ENCODE results near the gene DGCR2.

The DGCR2 gene

GRCh38 chr22:19047993-19048392 is 74.2 kb downstream of the DGCR2 start:
- no peak for TF ChIP-seq CTCF (IDR thresholded peaks at IDR 0.05; ENCODE audit: insufficient read depth, low read length, poor library complexity, severe bottlenecking)

GRCh38 chr22:19046719-19047609 is 75.2 kb downstream of the DGCR2 start:
- DNase-seq (ENCODE audit: extremely low read depth, insufficient read length) = no peak
- no peak overlapping the region for H3K4me3 ChIP-seq (replicated peaks; ENCODE audit: low read depth, low read length)
- TF ChIP-seq CTCF (IDR thresholded peaks at IDR 0.05; ENCODE audit: insufficient read depth, low read length, poor library complexity, severe bottlenecking) = no peak
- peaks cover 47% of the 10 kb centered on the region for H3K36me3 ChIP-seq (ENCODE audit: control insufficient read depth, insufficient read depth, low read length)
- H3K27me3 ChIP-seq (replicated peaks; ENCODE audit: control insufficient read depth, insufficient read depth, low read length) = no peaks in the 10 kb centered on the region

More at GRCh38 chr22:19047993-19048392, 74.2 kb downstream of the DGCR2 start:
- H3K36me3 ChIP-seq (ENCODE audit: control insufficient read depth, insufficient read depth, low read length) = peaks cover 41% of the 10 kb centered on the region
- no peaks in the 10 kb centered on the region for H3K27me3 ChIP-seq (replicated peaks; ENCODE audit: control insufficient read depth, insufficient read depth, low read length)
- no peak overlapping the region for H3K4me3 ChIP-seq (replicated peaks; ENCODE audit: low read depth, low read length)
- no peak for DNase-seq (ENCODE audit: extremely low read depth, insufficient read length)

- no peak for TF ChIP-seq CTCF (IDR thresholded peaks at IDR 0.05; ENCODE audit: insufficient read depth, low read length, poor library complexity, severe bottlenecking)
- Histone ChIP-seq H3K4me3 (replicated peaks; ENCODE audit: low read depth, low read length) (no peak overlapping the region), H3K27me3 (replicated peaks; ENCODE audit: control insufficient read depth, insufficient read depth, low read length) (no peaks in the 10 kb centered on the region), H3K36me3 (ENCODE audit: control insufficient read depth, insufficient read depth, low read length) (peaks cover 52% of the 10 kb centered on the region)
- no peak for DNase-seq (ENCODE audit: extremely low read depth, insufficient read length)
These were observed 75.9 kb downstream of the DGCR2 start for GRCh38 chr22:19046287-19046686.

- Histone ChIP-seq H3K36me3 (ENCODE audit: control insufficient read depth, insufficient read depth, low read length) (peaks cover 56% of the 10 kb centered on the region), H3K4me3 (replicated peaks; ENCODE audit: low read depth, low read length) (no peak overlapping the region), H3K27me3 (replicated peaks; ENCODE audit: control insufficient read depth, insufficient read depth, low read length) (no peaks in the 10 kb centered on the region)
- TF ChIP-seq CTCF (IDR thresholded peaks at IDR 0.05; ENCODE audit: insufficient read depth, low read length, poor library complexity, severe bottlenecking) = no peak
- no peak for DNase-seq (ENCODE audit: extremely low read depth, insufficient read length)
These were observed 77.1 kb downstream of the DGCR2 start for GRCh38 chr22:19045094-19045493.

- no peaks in the 10 kb centered on the region for H3K27me3 ChIP-seq (replicated peaks; ENCODE audit: control insufficient read depth, insufficient read depth, low read length)
- H3K4me3 ChIP-seq (replicated peaks; ENCODE audit: low read depth, low read length) = no peak overlapping the region
- DNase-seq (ENCODE audit: extremely low read depth, insufficient read length) = no peak
- H3K36me3 ChIP-seq (ENCODE audit: control insufficient read depth, insufficient read depth, low read length) = peaks cover 55% of the 10 kb centered on the region
- no peak for TF ChIP-seq CTCF (IDR thresholded peaks at IDR 0.05; ENCODE audit: insufficient read depth, low read length, poor library complexity, severe bottlenecking)
These were observed 77.8 kb downstream of the DGCR2 start for GRCh38 chr22:19044381-19044780.

Data from GM06990 (cell line).